HL-60 (cell line): Measurements from ENCODE around the gene TRAPPC12.

Experiments used
- DNase-seq, 2 experiments: peaks; one replicate each; pipeline ENCODE4 v3.0.0-alpha.2; 2010 to 2020; ENCODE audit warnings: low read depth in 1 of 2, low spot score in 1 of 2
- H3K27ac ChIP-seq: fragments of 250-450 bp; sonication (Bioruptor Pico); replicated peaks from 2 replicates; pipeline ENCODE4 v1.5.1; 2020; ENCODE audit warnings: mild to moderate bottlenecking, moderate library complexity
- H3K27me3 ChIP-seq: fragments of 250-450 bp; sonication (Bioruptor Pico); 2 replicates; pipeline ENCODE4 v1.5.1; 2021; ENCODE audit warnings: mild to moderate bottlenecking, moderate library complexity; ENCODE audit not compliant: insufficient read depth, poor library complexity, severe bottlenecking
- H3K4me3 ChIP-seq: replicated peaks from 2 replicates; pipeline ENCODE4 v1.5.1; 2011; ENCODE audit warnings: mild to moderate bottlenecking, control low read depth, low read length; ENCODE audit not compliant: insufficient read depth
- GABPA ChIP-seq: IDR thresholded peaks from 2 replicates; pipeline ENCODE4 v1.6.1; 2012; ENCODE audit warnings: low read depth
- POLR2AphosphoS5 ChIP-seq: IDR thresholded peaks from 2 replicates; pipeline ENCODE4 v1.6.1; 2012; ENCODE audit warnings: low read depth
- SPI1 ChIP-seq: IDR thresholded peaks from 2 replicates; pipeline ENCODE4 v1.6.1; 2012; ENCODE audit warnings: low read depth, mild to moderate bottlenecking, borderline replicate concordance
- TF ChIP-seq, protein P1 (sequence below): IDR thresholded peaks from 2 replicates; pipeline ENCODE4 v1.6.1; 2012; ENCODE audit warnings: low read depth; ENCODE audit not compliant: insufficient replicate concordance
- TF ChIP-seq, protein P2 (sequence below): IDR thresholded peaks from one replicate; pipeline ENCODE4 v1.5.1; 2011; ENCODE audit warnings: low read length, control low read depth, inconsistent platforms; ENCODE audit not compliant: insufficient read depth

The TRAPPC12 gene

DNA sequence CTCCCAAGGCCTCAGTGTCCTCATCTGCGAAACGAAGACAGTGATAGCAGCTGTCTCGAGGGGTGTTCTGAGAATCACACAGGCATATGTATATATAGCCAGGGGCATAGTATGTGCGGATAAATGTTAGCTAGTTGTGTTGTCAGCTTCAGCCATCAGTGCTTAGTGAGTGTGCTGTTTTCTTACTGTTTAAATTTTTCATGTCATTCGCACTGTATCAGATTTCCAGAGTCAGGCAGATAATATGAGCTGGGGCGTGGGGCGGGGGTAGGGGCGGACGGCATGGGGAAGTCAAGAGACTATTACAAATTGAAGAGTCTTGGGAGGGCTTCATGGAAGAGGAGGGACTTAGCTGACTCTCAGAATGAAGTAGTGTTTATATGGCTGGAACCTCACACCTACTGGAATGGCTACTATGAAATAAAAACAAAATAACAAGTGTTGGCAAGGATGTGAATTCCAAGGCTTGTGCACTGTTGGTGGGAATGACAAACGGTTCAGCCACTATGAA is 7.0 kb downstream of the TRAPPC12 start:
- H3K4me3 ChIP-seq = no peak overlapping the region
- no peak overlapping the region for H3K27ac ChIP-seq
- no peak for TF ChIP-seq SPI1
- TF ChIP-seq POLR2AphosphoS5 = no peak
- TF ChIP-seq, protein P1, sequence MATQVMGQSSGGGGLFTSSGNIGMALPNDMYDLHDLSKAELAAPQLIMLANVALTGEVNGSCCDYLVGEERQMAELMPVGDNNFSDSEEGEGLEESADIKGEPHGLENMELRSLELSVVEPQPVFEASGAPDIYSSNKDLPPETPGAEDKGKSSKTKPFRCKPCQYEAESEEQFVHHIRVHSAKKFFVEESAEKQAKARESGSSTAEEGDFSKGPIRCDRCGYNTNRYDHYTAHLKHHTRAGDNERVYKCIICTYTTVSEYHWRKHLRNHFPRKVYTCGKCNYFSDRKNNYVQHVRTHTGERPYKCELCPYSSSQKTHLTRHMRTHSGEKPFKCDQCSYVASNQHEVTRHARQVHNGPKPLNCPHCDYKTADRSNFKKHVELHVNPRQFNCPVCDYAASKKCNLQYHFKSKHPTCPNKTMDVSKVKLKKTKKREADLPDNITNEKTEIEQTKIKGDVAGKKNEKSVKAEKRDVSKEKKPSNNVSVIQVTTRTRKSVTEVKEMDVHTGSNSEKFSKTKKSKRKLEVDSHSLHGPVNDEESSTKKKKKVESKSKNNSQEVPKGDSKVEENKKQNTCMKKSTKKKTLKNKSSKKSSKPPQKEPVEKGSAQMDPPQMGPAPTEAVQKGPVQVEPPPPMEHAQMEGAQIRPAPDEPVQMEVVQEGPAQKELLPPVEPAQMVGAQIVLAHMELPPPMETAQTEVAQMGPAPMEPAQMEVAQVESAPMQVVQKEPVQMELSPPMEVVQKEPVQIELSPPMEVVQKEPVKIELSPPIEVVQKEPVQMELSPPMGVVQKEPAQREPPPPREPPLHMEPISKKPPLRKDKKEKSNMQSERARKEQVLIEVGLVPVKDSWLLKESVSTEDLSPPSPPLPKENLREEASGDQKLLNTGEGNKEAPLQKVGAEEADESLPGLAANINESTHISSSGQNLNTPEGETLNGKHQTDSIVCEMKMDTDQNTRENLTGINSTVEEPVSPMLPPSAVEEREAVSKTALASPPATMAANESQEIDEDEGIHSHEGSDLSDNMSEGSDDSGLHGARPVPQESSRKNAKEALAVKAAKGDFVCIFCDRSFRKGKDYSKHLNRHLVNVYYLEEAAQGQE = no peak
- TF ChIP-seq GABPA = no peak
- TF ChIP-seq, protein P2, sequence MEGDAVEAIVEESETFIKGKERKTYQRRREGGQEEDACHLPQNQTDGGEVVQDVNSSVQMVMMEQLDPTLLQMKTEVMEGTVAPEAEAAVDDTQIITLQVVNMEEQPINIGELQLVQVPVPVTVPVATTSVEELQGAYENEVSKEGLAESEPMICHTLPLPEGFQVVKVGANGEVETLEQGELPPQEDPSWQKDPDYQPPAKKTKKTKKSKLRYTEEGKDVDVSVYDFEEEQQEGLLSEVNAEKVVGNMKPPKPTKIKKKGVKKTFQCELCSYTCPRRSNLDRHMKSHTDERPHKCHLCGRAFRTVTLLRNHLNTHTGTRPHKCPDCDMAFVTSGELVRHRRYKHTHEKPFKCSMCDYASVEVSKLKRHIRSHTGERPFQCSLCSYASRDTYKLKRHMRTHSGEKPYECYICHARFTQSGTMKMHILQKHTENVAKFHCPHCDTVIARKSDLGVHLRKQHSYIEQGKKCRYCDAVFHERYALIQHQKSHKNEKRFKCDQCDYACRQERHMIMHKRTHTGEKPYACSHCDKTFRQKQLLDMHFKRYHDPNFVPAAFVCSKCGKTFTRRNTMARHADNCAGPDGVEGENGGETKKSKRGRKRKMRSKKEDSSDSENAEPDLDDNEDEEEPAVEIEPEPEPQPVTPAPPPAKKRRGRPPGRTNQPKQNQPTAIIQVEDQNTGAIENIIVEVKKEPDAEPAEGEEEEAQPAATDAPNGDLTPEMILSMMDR = no peak
- H3K27me3 ChIP-seq = no peaks in the 10 kb centered on the region
- DNase-seq = no peak

DNA sequence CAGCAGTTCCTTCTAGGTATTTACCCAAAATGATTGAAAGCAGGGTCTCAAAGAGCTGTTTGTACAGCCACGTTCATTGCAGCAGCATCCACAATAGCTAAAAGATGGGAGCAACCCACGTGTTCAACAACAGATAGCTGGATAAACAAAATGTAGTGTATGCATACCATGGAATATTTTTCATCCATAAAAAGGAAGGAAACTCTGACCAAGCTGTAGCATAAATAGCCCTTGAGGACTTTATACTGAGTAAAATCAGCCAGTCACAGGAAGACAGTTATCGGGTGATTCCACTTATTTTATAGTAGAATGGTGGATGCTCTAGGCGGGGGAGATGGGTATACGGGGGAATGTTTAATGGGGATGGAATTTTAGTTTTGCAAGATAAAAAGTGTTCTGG is 7.5 kb downstream of the TRAPPC12 start:
- Histone ChIP-seq H3K27me3 (no peaks in the 10 kb centered on the region), H3K27ac (no peak overlapping the region), H3K4me3 (no peak overlapping the region)
- TF ChIP-seq, protein P2 = no peak
- no peak for TF ChIP-seq SPI1
- no peak for TF ChIP-seq POLR2AphosphoS5
- TF ChIP-seq, protein P1 = no peak
- no peak for TF ChIP-seq GABPA
- no peak for DNase-seq

DNA sequence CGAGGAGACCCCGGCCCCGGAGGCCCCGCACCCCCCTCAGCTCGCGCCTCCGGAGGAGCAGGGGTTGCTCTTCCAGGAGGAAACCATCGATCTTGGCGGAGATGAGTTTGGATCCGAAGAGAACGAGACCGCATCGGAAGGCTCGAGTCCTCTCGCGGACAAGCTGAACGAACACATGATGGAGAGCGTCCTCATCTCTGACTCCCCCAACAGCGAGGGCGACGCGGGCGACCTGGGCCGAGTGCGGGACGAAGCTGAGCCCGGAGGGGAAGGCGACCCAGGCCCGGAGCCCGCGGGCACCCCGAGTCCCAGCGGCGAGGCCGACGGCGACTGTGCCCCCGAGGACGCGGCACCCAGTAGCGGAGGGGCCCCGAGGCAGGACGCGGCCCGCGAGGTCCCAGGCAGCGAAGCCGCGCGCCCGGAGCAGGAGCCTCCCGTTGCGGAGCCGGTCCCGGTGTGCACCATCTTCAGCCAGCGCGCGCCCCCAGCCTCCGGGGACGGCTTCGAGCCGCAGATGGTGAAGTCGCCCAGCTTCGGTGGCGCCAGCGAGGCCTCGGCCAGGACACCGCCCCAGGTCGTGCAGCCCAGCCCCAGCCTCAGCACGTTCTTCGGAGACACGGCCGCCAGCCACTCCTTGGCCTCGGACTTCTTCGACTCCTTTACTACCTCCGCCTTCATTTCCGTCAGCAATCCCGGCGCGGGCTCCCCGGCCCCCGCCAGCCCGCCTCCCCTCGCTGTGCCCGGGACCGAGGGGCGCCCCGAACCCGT is 8.3 kb downstream of the TRAPPC12 start:
- no peak for TF ChIP-seq SPI1
- TF ChIP-seq, protein P1 = no peak
- H3K27me3 ChIP-seq = no peaks in the 10 kb centered on the region
- DNase-seq = no peak
- no peak overlapping the region for H3K4me3 ChIP-seq
- H3K27ac ChIP-seq = no peak overlapping the region
